Sigmoid colon (tissue), 7 donors: ENCODE results near the gene KIN. TPM values are rescaled to one million over a fixed set of nuclear protein-coding genes. Genes with fewer than 3 reads are reported as not detected.
"Not testable (repeated sequence)": the region's sequence is repeated elsewhere in the genome, so short reads cannot be mapped to it uniquely, and the experiment has no call there.

Experiments
- DNase-seq: peaks from one replicate; pipeline ENCODE4 v3.0.0-alpha.2; 2019
- H3K27ac ChIP-seq, 4 donors: fragments of 200-600 bp; sonication (generic); one replicate each; pipeline ENCODE4 v1.5.1; 2016 to 2019; ENCODE audit warnings: mild to moderate bottlenecking in 1 of 4
- H3K27me3 ChIP-seq, 3 donors: fragments of 200-600 bp; sonication (generic); one replicate each; pipeline ENCODE4 v1.5.1; 2019; ENCODE audit warnings: mild to moderate bottlenecking in 1 of 3
- H3K36me3 ChIP-seq, 4 donors: fragments of 200-600 bp; sonication (generic); one replicate each; pipeline ENCODE4 v1.5.1; 2016 to 2019
- H3K4me1 ChIP-seq, 4 donors: fragments of 200-600 bp; sonication (generic); one replicate each; pipeline ENCODE4 v1.5.1; 2017 to 2019
- H3K4me3 ChIP-seq, 4 donors: fragments of 200-600 bp; sonication (generic); one replicate each; pipeline ENCODE4 v1.5.1; 2017 to 2019; ENCODE audit warnings: mild to moderate bottlenecking in 2 of 4, moderate library complexity in 1 of 4
- H3K9me3 ChIP-seq, 4 donors: fragments of 200-600 bp in 3 of 4; sonication (generic) in 3 of 4; one replicate each; pipeline versions ENCODE4 v1.5.1 to v1.6.1; 2013 to 2019
- EP300 ChIP-seq, 4 donors: sonication (generic); formaldehyde crosslinking; IDR thresholded peaks; one replicate each; pipeline ENCODE4 v1.6.1; 2017; ENCODE audit warnings: antibody characterized with exemption in 4 of 4
- POLR2A ChIP-seq, 2 donors: fragments of 450-650 bp; IDR thresholded peaks; one replicate each; pipeline ENCODE4 v1.6.1; 2016; ENCODE audit warnings: antibody characterized with exemption in 2 of 2, mild to moderate bottlenecking in 2 of 2, moderate library complexity in 2 of 2
- POLR2AphosphoS5 ChIP-seq, 4 donors: sonication (generic); formaldehyde crosslinking; IDR thresholded peaks; one replicate each; pipeline ENCODE4 v1.6.1; 2017; ENCODE audit warnings: antibody characterized with exemption in 4 of 4
- WGBS, 2 donors: extraction: QIAGEN DNeasy Blood & Tissue Kit; methylation state at CpG; one replicate each; pipeline ENCODE4 v1.1.7; 2013; 5-methylcytosine and 5-hydroxymethylcytosine counted together
- intact Hi-C: fragments of 100-400 bp; cut with DNase I; formaldehyde crosslinking; loops from one replicate; pipeline ENCODE4 v1.15.1; 2023
- polyA plus RNA-seq, 3 donors: library from polyadenylated mRNA; stranded (reverse); fragments of 200-250 nt; gene quantifications; one replicate each; pipeline ENCODE4 v1.2.3, GENCODE V29; 2013
- total RNA-seq, 4 donors: library from RNA; depleted of rRNA; stranded (reverse); fragments of >200 nt; gene quantifications; one replicate each; pipeline ENCODE4 v1.1.0, GENCODE V29; 2016
- TF ChIP-seq, protein P1 (sequence below), 4 experiments: fragments of 450-650 bp in 3 of 4; fragments of 200-600 bp in 1 of 4; IDR thresholded peaks; one replicate each; pipeline ENCODE4 v1.5.1; 2016 to 2019; ENCODE audit warnings: antibody characterized with exemption in 4 of 4, mild to moderate bottlenecking in 3 of 4, moderate library complexity in 2 of 4
- donor health status: healthy with polysubstance abuse.
- donor health status: Bipolar disorder and iron deficiency.
- donor health status: healthy.

Gene KIN
- total and polyA plus RNA-seq, 7 donors: 5.9 to 17.2 (median 6.7) TPM

DNA sequence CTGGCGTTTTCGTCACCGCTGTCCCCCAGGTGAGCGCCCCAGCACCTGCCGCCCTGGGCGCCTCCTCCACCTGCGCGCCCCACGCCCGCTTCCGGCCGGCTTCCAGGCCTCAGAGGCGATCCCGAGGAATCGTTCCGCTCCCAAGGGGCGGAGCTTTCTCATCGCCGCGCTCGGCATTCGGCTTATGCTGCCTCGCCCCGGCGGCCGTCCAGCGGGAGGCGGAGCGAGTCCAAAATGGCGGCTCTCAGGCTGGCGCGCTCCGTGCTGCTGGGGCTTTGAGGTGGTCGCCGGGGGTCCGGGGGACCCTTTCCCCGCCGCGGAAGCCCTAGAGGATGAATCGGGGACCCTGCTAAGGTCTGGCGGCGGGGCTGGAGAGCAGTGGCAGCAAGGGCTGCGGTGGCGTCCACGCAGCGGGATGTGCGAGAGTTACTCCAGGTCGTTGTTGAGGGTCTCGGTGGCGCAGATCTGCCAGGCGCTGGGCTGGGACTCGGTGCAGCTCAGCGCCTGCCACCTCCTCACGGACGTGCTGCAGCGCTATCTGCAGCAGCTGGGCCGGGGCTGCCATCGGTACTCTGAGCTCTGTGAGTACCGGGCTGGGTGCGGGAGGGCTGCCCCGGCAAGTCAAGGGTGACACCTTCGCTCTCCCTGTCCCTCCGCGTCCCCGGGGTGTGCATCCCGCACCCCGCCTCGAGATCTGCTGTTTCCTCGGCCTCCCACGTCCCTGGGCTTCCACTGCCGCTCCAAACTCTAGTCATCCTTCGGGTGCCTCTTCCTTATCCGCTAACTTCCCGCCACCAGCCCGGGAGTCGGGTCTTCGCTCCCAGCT, 30.7 kb upstream of the KIN start, which contains the start of gene TAF3:
Gene TAF3, plus strand, starts transcription at position 211 of the 826 bp plus-strand sequence. Its CDS starts 205 bp downstream, at position 416.
- H3K27me3 ChIP-seq: no peaks in the 10 kb centered on the region
- no peaks in the 10 kb centered on the region for H3K9me3 ChIP-seq
- intact Hi-C loops: loop anchor here (2.0 kb wide), 1 partner anchor 30 kb away; the partner anchor contains the start of gene ATP5F1C
- DNase-seq: peak; percentile 96
- WGBS, 2 donors: 0% methylated on average over 77 of the region's 77 CpGs
- H3K4me3 ChIP-seq: peak within 1 kb of the TSS; percentile 76 to 96 (median 92)
- TF ChIP-seq POLR2AphosphoS5 (IDR thresholded peaks at IDR 0.05) (peak; percentile 77 to 88 (median 81)), EP300 (IDR thresholded peaks at IDR 0.05) (no peak), POLR2A (IDR thresholded peaks at IDR 0.05) (peak; percentile 40 to 42)
- TF ChIP-seq, protein P1, sequence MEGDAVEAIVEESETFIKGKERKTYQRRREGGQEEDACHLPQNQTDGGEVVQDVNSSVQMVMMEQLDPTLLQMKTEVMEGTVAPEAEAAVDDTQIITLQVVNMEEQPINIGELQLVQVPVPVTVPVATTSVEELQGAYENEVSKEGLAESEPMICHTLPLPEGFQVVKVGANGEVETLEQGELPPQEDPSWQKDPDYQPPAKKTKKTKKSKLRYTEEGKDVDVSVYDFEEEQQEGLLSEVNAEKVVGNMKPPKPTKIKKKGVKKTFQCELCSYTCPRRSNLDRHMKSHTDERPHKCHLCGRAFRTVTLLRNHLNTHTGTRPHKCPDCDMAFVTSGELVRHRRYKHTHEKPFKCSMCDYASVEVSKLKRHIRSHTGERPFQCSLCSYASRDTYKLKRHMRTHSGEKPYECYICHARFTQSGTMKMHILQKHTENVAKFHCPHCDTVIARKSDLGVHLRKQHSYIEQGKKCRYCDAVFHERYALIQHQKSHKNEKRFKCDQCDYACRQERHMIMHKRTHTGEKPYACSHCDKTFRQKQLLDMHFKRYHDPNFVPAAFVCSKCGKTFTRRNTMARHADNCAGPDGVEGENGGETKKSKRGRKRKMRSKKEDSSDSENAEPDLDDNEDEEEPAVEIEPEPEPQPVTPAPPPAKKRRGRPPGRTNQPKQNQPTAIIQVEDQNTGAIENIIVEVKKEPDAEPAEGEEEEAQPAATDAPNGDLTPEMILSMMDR (IDR thresholded peaks at IDR 0.05): no peak
- H3K4me1 ChIP-seq: peaks cover 0 to 22% (median 17%) of the 10 kb centered on the region in 4 donors
- H3K27ac ChIP-seq: peak within 1 kb of the TSS; percentile 71 to 83 (median 80)
- peaks cover 0 to 11% (median 2%) of the 10 kb centered on the region in 4 donors for H3K36me3 ChIP-seq

DNA sequence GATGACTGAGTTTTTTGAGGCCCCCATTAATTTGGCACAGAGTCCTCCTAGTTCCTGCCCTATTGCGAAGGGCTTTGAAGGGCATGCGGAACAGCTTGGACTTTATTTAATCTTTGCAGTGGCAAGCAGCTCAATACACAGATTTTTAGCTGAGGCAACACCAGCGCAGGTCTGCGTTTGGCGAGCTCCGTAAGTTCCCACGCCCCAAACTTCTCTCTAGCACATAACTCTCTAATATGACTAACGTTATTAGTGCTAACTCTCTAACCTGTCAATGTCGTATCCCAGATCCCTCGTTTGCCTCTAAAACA, 30.1 kb upstream of the KIN start:
- no peak for DNase-seq
- WGBS, 2 donors: 0 to 1% methylated on average over 10 of the region's 10 CpGs
- Histone ChIP-seq H3K9me3 (no peaks in the 10 kb centered on the region), H3K27ac (peak overlapping the region; percentile 71 to 83 (median 80)), H3K36me3 (peaks cover 0 to 7% (median 2%) of the 10 kb centered on the region in 4 donors), H3K27me3 (no peaks in the 10 kb centered on the region), H3K4me3 (peak overlapping the region; percentile 76 to 96 (median 92)), H3K4me1 (peaks cover 0 to 22% (median 17%) of the 10 kb centered on the region in 4 donors)
- TF ChIP-seq, protein P1 (IDR thresholded peaks at IDR 0.05): no peak
- TF ChIP-seq EP300 (IDR thresholded peaks at IDR 0.05) (no peak), POLR2AphosphoS5 (IDR thresholded peaks at IDR 0.05) (no peak), POLR2A (IDR thresholded peaks at IDR 0.05) (no peak)
- intact Hi-C loops: loop anchor here (2.0 kb wide), 1 partner anchor 29 kb away; the partner anchor contains the start of gene ATP5F1C

DNA sequence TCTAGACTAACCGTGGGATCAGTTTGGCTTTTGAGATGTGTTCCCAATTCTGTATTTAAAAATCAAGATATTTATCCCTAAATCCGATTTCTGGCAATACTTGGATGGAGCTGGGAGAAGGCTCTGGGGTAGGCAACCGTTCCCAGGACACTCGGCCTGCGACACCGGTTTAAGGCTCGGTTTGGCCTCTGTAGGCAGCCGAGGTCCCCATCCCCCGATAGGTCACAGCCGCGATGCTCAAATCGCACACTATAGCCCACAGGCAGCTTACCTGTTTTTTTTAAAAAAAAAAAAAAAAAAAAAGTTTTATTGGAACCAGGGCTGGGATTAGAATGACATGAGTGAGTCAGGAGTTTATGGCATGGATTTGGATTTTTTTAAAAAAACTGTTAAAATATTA, 29.8 kb upstream of the KIN start:
- intact Hi-C loops: no loop called here
- no peak for TF ChIP-seq POLR2AphosphoS5 (IDR thresholded peaks at IDR 0.05)
- no peaks in the 10 kb centered on the region for H3K9me3 ChIP-seq
- no peak overlapping the region for H3K27ac ChIP-seq
- H3K36me3 ChIP-seq: peaks cover 0 to 3% (median 2%) of the 10 kb centered on the region in 4 donors
- H3K27me3 ChIP-seq: no peaks in the 10 kb centered on the region
- WGBS, 2 donors: 11 to 15% methylated on average over 12 of the region's 12 CpGs
- H3K4me3 ChIP-seq: peak overlapping the region; percentile 76 to 96 (median 92)
- no peak for DNase-seq
- peaks cover 0 to 22% (median 17%) of the 10 kb centered on the region in 4 donors for H3K4me1 ChIP-seq

DNA sequence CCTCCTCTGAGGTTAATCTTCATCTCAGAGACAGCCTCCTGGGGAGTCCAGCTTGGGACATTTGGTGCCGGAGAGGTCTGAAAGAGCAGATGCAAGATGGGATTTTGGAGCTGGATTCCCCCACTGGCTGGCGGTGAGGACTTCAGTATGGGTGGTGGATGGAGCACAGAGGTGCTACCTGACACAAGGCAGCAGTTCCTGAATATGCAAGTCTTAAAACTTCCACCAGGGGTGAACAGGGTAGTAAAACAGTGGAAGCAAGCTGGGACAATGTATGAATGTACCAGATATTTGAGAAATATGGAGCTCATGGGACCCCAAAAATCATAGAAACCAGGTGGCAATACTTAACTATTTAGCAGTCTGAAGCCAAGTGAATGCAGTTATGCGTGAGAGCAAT, 25.7 kb upstream of the KIN start:
- no peak overlapping the region for H3K4me3 ChIP-seq
- no peak for DNase-seq
- 81 to 88% methylated on average over 3 of the region's 3 CpGs for WGBS, 2 donors
- TF ChIP-seq EP300 (IDR thresholded peaks at IDR 0.05): no peak
- no peak for TF ChIP-seq POLR2A (IDR thresholded peaks at IDR 0.05)
- TF ChIP-seq POLR2AphosphoS5 (IDR thresholded peaks at IDR 0.05): no peak
- TF ChIP-seq, protein P1 (IDR thresholded peaks at IDR 0.05): no peak
- H3K4me1 ChIP-seq: peaks cover 0 to 7% (median 5%) of the 10 kb centered on the region in 4 donors
- no peaks in the 10 kb centered on the region for H3K27me3 ChIP-seq
- no peaks in the 10 kb centered on the region for H3K9me3 ChIP-seq
- no peak overlapping the region for H3K27ac ChIP-seq
- intact Hi-C loops: no loop called here
- peaks cover 0 to 10% (median 4%) of the 10 kb centered on the region in 4 donors for H3K36me3 ChIP-seq

DNA sequence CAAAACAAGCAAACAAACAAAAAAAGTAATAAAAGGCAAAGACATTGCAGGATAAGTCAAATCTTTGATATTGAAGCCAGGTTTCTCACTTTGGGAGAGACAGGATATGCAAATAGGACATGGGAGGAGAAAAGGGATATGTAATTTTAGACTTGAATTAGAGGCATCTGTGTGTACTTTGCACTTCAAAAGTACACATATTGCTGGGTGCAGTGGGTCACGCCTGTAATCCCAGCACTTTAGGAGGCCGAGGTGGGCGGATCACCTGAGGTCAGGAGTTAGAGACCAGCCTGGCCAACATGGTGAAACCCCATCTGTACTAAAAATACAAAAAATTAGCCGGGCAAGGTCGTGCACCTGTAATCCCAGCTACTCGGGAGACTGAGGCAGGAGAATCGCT, 23.9 kb upstream of the KIN start:
- H3K36me3 ChIP-seq: peaks cover 8 to 27% (median 17%) of the 10 kb centered on the region in 4 donors
- DNase-seq, H3K9me3 ChIP-seq, H3K27me3 ChIP-seq, H3K27ac ChIP-seq, H3K4me3 ChIP-seq, H3K4me1 ChIP-seq, intact Hi-C loops: not testable (repeated sequence)
- WGBS, 2 donors: 16 to 66% methylated on average over 7 of the region's 7 CpGs
